Kidney (tissue), 14 donors: ENCODE results near the gene INSRR. TPM values are rescaled to one million over a fixed set of nuclear protein-coding genes. Genes with fewer than 3 reads are reported as not detected.

ENCODE experiments used
- DNase-seq, 5 donors: peaks; one replicate each; pipeline ENCODE4 v3.0.0-alpha.2; 2013 to 2020
- FAIRE-seq: peaks from 2 replicates; lab custom pipeline; 2012; peaks lifted over from hg19 to GRCh38; lab: Jason Lieb, UNC
- H3K27ac ChIP-seq, 2 donors: one replicate each; pipeline ENCODE4 v1.7.0; 2013; ENCODE audit warnings: low read depth in 2 of 2, low read length in 2 of 2, inconsistent platforms in 1 of 2
- H3K27me3 ChIP-seq: one replicate; pipeline ENCODE4 v1.7.1; 2013; ENCODE audit warnings: low read length, inconsistent platforms; ENCODE audit not compliant: control insufficient read depth, insufficient read depth
- H3K36me3 ChIP-seq, 3 donors: one replicate each; pipeline versions ENCODE4 v1.7.0 to v1.7.1; 2013; ENCODE audit warnings: low read length in 3 of 3, control low read depth in 1 of 3, inconsistent platforms in 1 of 3; ENCODE audit not compliant: insufficient read depth in 3 of 3, control insufficient read depth in 2 of 3
- H3K4me1 ChIP-seq, 3 donors: one replicate each; pipeline versions ENCODE4 v1.7.0 to v1.7.1; 2013; ENCODE audit warnings: low read length in 3 of 3, inconsistent platforms in 1 of 3, low read depth in 1 of 3; ENCODE audit not compliant: control insufficient read depth in 2 of 3, insufficient read depth in 2 of 3
- H3K4me3 ChIP-seq, 3 donors: one replicate each; pipeline versions ENCODE4 v1.7.0 to v1.8.1; 2013; ENCODE audit warnings: low read length in 3 of 3, control low read depth in 1 of 3, inconsistent platforms in 1 of 3
- H3K9ac ChIP-seq, 3 donors: one replicate each; pipeline versions ENCODE4 v1.7.0 to v1.7.1; 2013; ENCODE audit warnings: low read length in 3 of 3, control low read depth in 1 of 3, inconsistent platforms in 1 of 3
- H3K9me3 ChIP-seq, 3 donors: one replicate each; pipeline versions ENCODE4 v1.7.0 to v1.7.1; 2013; ENCODE audit warnings: low read length in 3 of 3, control low read depth in 1 of 3, inconsistent platforms in 1 of 3; ENCODE audit not compliant: control insufficient read depth in 2 of 3, insufficient read depth in 1 of 3
- intact Hi-C: fragments of 100-400 bp; cut with DNase I; formaldehyde crosslinking; loops from one replicate; pipeline ENCODE4 v1.11.1; 2022
- polyA plus RNA-seq: library from polyadenylated mRNA; stranded (reverse); fragments of 350-450 nt; fragmentation: Illumina TruSeq; extraction: RNeasy Lipid Tissue Mini Kit (QIAGEN cat#74804); gene quantifications from one replicate; pipeline ENCODE4 v1.2.3, GENCODE V29; 2014; ENCODE audit warnings: low read depth, low replicate concordance; ENCODE audit not compliant: insufficient read depth
- total RNA-seq: library from RNA; stranded (reverse); fragmentation: NEBNext Ultra II Directional; extraction: Animal tissue kit (Norgen Biotek cat#: 25700); gene quantifications from one replicate; pipeline ENCODE4 v1.2.1, GENCODE V29; 2021
- TF ChIP-seq, protein P1 (sequence below): IDR thresholded peaks from 3 replicates; pipeline ENCODE4 v1.5.1; 2012; ENCODE audit warnings: mild to moderate bottlenecking, moderate library complexity, borderline replicate concordance; ENCODE audit not compliant: insufficient read depth; ENCODE audit errors: extremely low read depth
- donor health status: control.
- donor health status: control.
- donor health status: control.
- donor health status: control.
- donor health status: control.
- donor health status: DM: yes; HTN: yes; CAD: no.
- donor health status: Normal renal cell carcinoma (clear cell type).

Gene INSRR
- total and polyA plus RNA-seq, 2 donors from 2014 or later: 0.35 to 2.4 TPM

GRCh38 chr1:156832434-156832833 lies 26.5 kb downstream of the INSRR start:
- peaks cover 2% of the 10 kb centered on the region for H3K27me3 ChIP-seq
- H3K9ac ChIP-seq: no peak overlapping the region
- intact Hi-C loops: no loop called here
- H3K9me3 ChIP-seq: no peaks in the 10 kb centered on the region
- no peak for FAIRE-seq
- no peak overlapping the region for H3K4me3 ChIP-seq
- no peaks in the 10 kb centered on the region for H3K36me3 ChIP-seq
- H3K27ac ChIP-seq: no peak overlapping the region
- peak in 1 of 5 donors; percentile 17 for DNase-seq
- H3K4me1 ChIP-seq: no peaks in the 10 kb centered on the region
- TF ChIP-seq, protein P1, sequence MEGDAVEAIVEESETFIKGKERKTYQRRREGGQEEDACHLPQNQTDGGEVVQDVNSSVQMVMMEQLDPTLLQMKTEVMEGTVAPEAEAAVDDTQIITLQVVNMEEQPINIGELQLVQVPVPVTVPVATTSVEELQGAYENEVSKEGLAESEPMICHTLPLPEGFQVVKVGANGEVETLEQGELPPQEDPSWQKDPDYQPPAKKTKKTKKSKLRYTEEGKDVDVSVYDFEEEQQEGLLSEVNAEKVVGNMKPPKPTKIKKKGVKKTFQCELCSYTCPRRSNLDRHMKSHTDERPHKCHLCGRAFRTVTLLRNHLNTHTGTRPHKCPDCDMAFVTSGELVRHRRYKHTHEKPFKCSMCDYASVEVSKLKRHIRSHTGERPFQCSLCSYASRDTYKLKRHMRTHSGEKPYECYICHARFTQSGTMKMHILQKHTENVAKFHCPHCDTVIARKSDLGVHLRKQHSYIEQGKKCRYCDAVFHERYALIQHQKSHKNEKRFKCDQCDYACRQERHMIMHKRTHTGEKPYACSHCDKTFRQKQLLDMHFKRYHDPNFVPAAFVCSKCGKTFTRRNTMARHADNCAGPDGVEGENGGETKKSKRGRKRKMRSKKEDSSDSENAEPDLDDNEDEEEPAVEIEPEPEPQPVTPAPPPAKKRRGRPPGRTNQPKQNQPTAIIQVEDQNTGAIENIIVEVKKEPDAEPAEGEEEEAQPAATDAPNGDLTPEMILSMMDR: no peak

DNA sequence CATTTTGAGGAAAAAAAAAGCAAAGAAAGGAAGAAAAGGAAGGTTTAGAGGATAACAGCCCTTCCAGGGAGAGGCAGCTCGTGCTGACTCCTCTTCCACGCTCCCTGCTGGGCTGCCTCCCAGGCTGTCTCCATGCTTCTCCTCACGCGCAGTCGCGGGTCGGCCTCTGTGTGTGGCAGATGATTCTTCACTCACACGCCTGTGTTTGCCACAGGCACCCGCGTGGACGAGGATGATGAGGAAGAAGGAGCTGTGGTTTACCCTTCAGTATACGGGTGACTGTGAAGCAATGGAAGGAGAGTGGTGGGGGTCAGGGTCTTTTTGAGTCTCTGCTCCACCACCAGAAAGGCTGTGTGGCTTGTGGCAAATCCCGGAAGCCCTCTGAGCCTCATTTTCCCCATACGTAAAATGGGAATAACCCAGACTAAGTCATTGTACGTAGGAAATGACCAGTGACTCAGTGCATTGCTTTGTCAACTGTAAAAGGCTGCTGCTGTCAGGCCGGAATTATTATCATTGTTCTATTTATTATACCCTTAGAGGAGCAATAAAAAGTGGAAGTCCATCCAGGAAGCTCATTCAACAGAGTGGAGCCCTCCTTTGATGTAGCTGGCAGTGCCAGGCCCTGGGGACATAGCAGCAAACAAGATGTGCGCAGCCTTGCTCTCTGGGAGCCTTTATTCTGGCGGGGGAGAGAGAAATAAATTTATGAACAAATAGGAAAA lies 30.4 kb downstream of the INSRR start:
- no peaks in the 10 kb centered on the region for H3K4me1 ChIP-seq
- no peak overlapping the region for H3K27ac ChIP-seq
- FAIRE-seq (no peak), DNase-seq (peak in 1 of 5 donors; percentile 59)
- intact Hi-C loops: no loop called here
- no peaks in the 10 kb centered on the region for H3K9me3 ChIP-seq
- H3K27me3 ChIP-seq: no peaks in the 10 kb centered on the region
- H3K9ac ChIP-seq: no peak overlapping the region
- H3K4me3 ChIP-seq: no peak overlapping the region
- TF ChIP-seq, protein P1: no peak
- no peaks in the 10 kb centered on the region for H3K36me3 ChIP-seq

DNA sequence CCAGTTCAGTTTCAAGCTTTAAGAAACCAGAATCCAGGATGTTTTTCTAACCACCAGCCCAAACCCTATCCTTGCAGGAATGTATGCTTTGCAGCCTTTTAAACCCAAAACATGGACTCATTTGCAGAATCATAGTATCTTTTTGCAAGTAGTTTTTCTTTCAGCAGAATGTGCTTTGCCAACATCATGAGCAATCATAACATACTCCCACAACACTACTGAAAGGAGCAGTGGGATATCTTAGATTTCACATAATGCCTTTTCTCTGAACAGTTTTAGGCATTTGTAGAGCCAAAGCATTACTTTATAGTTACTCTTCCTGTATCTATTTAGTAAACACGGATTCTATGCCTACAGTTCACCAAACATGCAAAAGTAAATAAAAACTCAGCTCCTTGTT lies 32.3 kb downstream of the INSRR start:
- H3K4me1 ChIP-seq: no peaks in the 10 kb centered on the region
- TF ChIP-seq, protein P1: no peak
- FAIRE-seq (no peak), DNase-seq (no peak)
- H3K4me3 ChIP-seq: no peak overlapping the region
- H3K27me3 ChIP-seq: no peaks in the 10 kb centered on the region
- no peaks in the 10 kb centered on the region for H3K36me3 ChIP-seq
- H3K9ac ChIP-seq: no peak overlapping the region
- intact Hi-C loops: no loop called here
- H3K9me3 ChIP-seq: no peaks in the 10 kb centered on the region
- no peak overlapping the region for H3K27ac ChIP-seq
